H9 (cell line): ENCODE measurements around the gene PPP2R3B. TPM values are rescaled to one million over a fixed set of nuclear protein-coding genes. Genes with fewer than 3 reads are reported as not detected.

Source experiments
- DNase-seq: peaks from one replicate; pipeline ENCODE4 v3.0.0-alpha.2; 2017
- H2AFZ ChIP-seq: one replicate; pipeline ENCODE4 v1.6.1; 2013; ENCODE audit warnings: mild to moderate bottlenecking, low read length, control low read depth, moderate library complexity
- H2AK5ac ChIP-seq: 2 replicates; pipeline ENCODE4 v1.6.1; 2013; ENCODE audit warnings: low read length, control low read depth, mixed read lengths; ENCODE audit not compliant: insufficient read length
- H2BK120ac ChIP-seq: one replicate; pipeline ENCODE4 v1.6.1; 2013; ENCODE audit warnings: low read depth, mild to moderate bottlenecking, low read length, control low read depth, inconsistent platforms; ENCODE audit not compliant: poor library complexity, severe bottlenecking
- H2BK12ac ChIP-seq: 2 replicates; pipeline ENCODE4 v1.6.1; 2013; ENCODE audit warnings: low read length, control low read depth, mixed read lengths, low read depth; ENCODE audit not compliant: insufficient read length
- H2BK15ac ChIP-seq: 2 replicates; pipeline ENCODE4 v1.6.1; 2013; ENCODE audit warnings: low read depth, low read length, control low read depth
- H2BK20ac ChIP-seq: one replicate; pipeline ENCODE4 v1.6.1; 2013; ENCODE audit warnings: low read depth, mild to moderate bottlenecking, low read length, control low read depth, inconsistent platforms; ENCODE audit not compliant: poor library complexity, severe bottlenecking
- H2BK5ac ChIP-seq: 2 replicates; pipeline ENCODE4 v1.6.1; 2013; ENCODE audit warnings: low read length, control low read depth, mixed read lengths; ENCODE audit not compliant: insufficient read length
- H3K14ac ChIP-seq: 2 replicates; pipeline ENCODE4 v1.6.1; 2013; ENCODE audit warnings: low read length, control low read depth; ENCODE audit not compliant: insufficient read depth
- H3K18ac ChIP-seq: 2 replicates; pipeline ENCODE4 v1.6.1; 2013; ENCODE audit warnings: low read depth, mild to moderate bottlenecking, mixed read lengths, low read length, control low read depth; ENCODE audit not compliant: insufficient read length
- H3K23ac ChIP-seq: 2 replicates; pipeline ENCODE4 v1.6.1; 2013; ENCODE audit warnings: low read length, control low read depth, mixed read lengths, low read depth; ENCODE audit not compliant: insufficient read length
- H3K23me2 ChIP-seq: 2 replicates; pipeline ENCODE4 v1.6.1; 2013; ENCODE audit warnings: low read depth, mild to moderate bottlenecking, mixed read lengths, low read length, control low read depth; ENCODE audit not compliant: insufficient read length, poor library complexity, severe bottlenecking
- H3K27ac ChIP-seq: 2 replicates; pipeline ENCODE4 v1.5.1; 2013; ENCODE audit warnings: low read length, control low read depth, mixed read lengths, low read depth; ENCODE audit not compliant: insufficient read length
- H3K27me3 ChIP-seq: 2 replicates; pipeline ENCODE4 v1.6.1; 2013; ENCODE audit warnings: low read length, control low read depth, inconsistent platforms; ENCODE audit not compliant: insufficient read depth
- H3K4ac ChIP-seq: 2 replicates; pipeline ENCODE4 v1.6.1; 2013; ENCODE audit warnings: low read depth, mild to moderate bottlenecking, control low read depth, inconsistent platforms, low read length, moderate library complexity
- H3K4me1 ChIP-seq: 2 replicates; pipeline ENCODE4 v1.6.1; 2013; ENCODE audit warnings: low read length, control low read depth, inconsistent platforms; ENCODE audit not compliant: insufficient read depth
- H3K4me2 ChIP-seq: 2 replicates; pipeline ENCODE4 v1.6.1; 2013; ENCODE audit warnings: low read length, control low read depth, mixed read lengths; ENCODE audit not compliant: insufficient read length, insufficient read depth
- H3K56ac ChIP-seq: 2 replicates; pipeline ENCODE4 v1.6.1; 2013; ENCODE audit warnings: low read depth, mild to moderate bottlenecking, mixed read lengths, low read length, control low read depth; ENCODE audit not compliant: insufficient read length
- H3K79me1 ChIP-seq: 2 replicates; pipeline ENCODE4 v1.6.1; 2013; ENCODE audit warnings: low read depth, mild to moderate bottlenecking, moderate library complexity, low read length, control low read depth, inconsistent platforms; ENCODE audit not compliant: insufficient read depth, poor library complexity, severe bottlenecking
- H3K79me2 ChIP-seq: 2 replicates; pipeline ENCODE4 v1.6.1; 2013; ENCODE audit warnings: low read length, control low read depth, inconsistent platforms; ENCODE audit not compliant: insufficient read depth
- H3K9ac ChIP-seq: 2 replicates; pipeline ENCODE4 v1.6.1; 2013; ENCODE audit warnings: low read length, control low read depth, mixed read lengths; ENCODE audit not compliant: insufficient read length; ENCODE audit errors: extremely low read depth
- H3K9me3 ChIP-seq: one replicate; pipeline ENCODE4 v1.6.1; 2013; ENCODE audit warnings: low read depth, low read length, inconsistent platforms; ENCODE audit not compliant: control insufficient read depth
- H3T11ph ChIP-seq: one replicate; pipeline ENCODE4 v1.6.1; 2013; ENCODE audit warnings: mild to moderate bottlenecking, low read length, control low read depth, inconsistent platforms
- H4K20me1 ChIP-seq: one replicate; pipeline ENCODE4 v1.6.1; 2013; ENCODE audit not compliant: control insufficient read depth, insufficient read length, insufficient read depth
- H4K5ac ChIP-seq: 2 replicates; pipeline ENCODE4 v1.6.1; 2013; ENCODE audit warnings: low read depth, mild to moderate bottlenecking, mixed read lengths, low read length, control low read depth; ENCODE audit not compliant: insufficient read length
- H4K8ac ChIP-seq: replicated peaks from 2 replicates; pipeline ENCODE4 v1.6.1; 2013; ENCODE audit warnings: low read length, control low read depth, mixed read lengths, low read depth; ENCODE audit not compliant: insufficient read length
- H4K91ac ChIP-seq: 2 replicates; pipeline ENCODE4 v1.6.1; 2013; ENCODE audit warnings: low read depth, mild to moderate bottlenecking, moderate library complexity, mixed read lengths, low read length, control low read depth; ENCODE audit not compliant: insufficient read length
- H3K27ac Mint-ChIP-seq, 3 experiments: 2 replicates in 2 of 3; 3 replicates in 1 of 3; pipeline ENCODE4 v1.8.0; 2020 to 2021; ENCODE audit warnings: mixed read lengths in 3 of 3, mild to moderate bottlenecking in 1 of 3, moderate library complexity in 1 of 3
- H3K27me3 Mint-ChIP-seq: 2 replicates; pipeline ENCODE4 v1.8.0; 2021; ENCODE audit warnings: low read depth, mild to moderate bottlenecking, moderate library complexity, mixed read lengths
- H3K36me3 Mint-ChIP-seq, 3 experiments: 2 replicates in 2 of 3; 3 replicates in 1 of 3; pipeline ENCODE4 v1.8.0; 2020 to 2021; ENCODE audit warnings: low read depth in 3 of 3, mixed read lengths in 3 of 3; ENCODE audit not compliant: insufficient read depth in 1 of 3
- H3K4me1 Mint-ChIP-seq, 2 experiments: 2 replicates each; pipeline ENCODE4 v1.8.0; 2020; ENCODE audit warnings: mixed read lengths in 2 of 2
- H3K4me3 Mint-ChIP-seq, 2 experiments: 2 replicates in 1 of 2; 3 replicates in 1 of 2; pipeline ENCODE4 v1.8.0; 2020 to 2021; ENCODE audit warnings: mild to moderate bottlenecking in 2 of 2, mixed read lengths in 2 of 2, moderate library complexity in 1 of 2
- H3K9me3 Mint-ChIP-seq, 2 experiments: 2 replicates in 1 of 2; 3 replicates in 1 of 2; pipeline ENCODE4 v1.8.0; 2020; ENCODE audit warnings: mild to moderate bottlenecking in 2 of 2, mixed read lengths in 2 of 2, moderate library complexity in 1 of 2
- CTCF ChIP-seq: fragments of 200-600 bp; sonication (generic); conservative IDR thresholded peaks from 3 replicates; pipeline ENCODE4 v1.8.0; 2021; ENCODE audit warnings: antibody characterized with exemption, mild to moderate bottlenecking
- WGBS: extraction: QIAGEN DNeasy Blood & Tissue Kit; methylation state at CpG from one replicate; pipeline ENCODE4 v1.1.7; 2013; ENCODE audit warnings: missing lambda C conversion rate, low lambda C conversion rate, mixed read lengths; ENCODE audit not compliant: insufficient read length; ENCODE audit errors: extremely low coverage; 5-methylcytosine and 5-hydroxymethylcytosine counted together
- total RNA-seq: library from RNA; stranded (reverse); gene quantifications from 2 replicates; pipeline ENCODE4 v1.2.1, GENCODE V29; 2021

Gene PPP2R3B
- total RNA-seq, 1 experiment from 2014 or later: 72.1 TPM

GRCh38 chrX:313546-313945 is 73.2 kb downstream of the PPP2R3B start:
- H3K79me1 ChIP-seq: no peaks in the 10 kb centered on the region
- no peak overlapping the region for H3K27ac ChIP-seq
- no peak overlapping the region; a peak in 1 of 7 replicates for H3K27ac Mint-ChIP-seq
- H2BK12ac ChIP-seq: no peak overlapping the region
- TF ChIP-seq CTCF: no peak
- H3K4me2 ChIP-seq: no peak overlapping the region
- no peak overlapping the region for H4K91ac ChIP-seq
- peaks cover 22 to 50% (median 49%) of the 10 kb centered on the region in 3 experiments for H3K36me3 Mint-ChIP-seq
- no peak overlapping the region for H3K4ac ChIP-seq
- no peak overlapping the region for H3K14ac ChIP-seq
- H4K5ac ChIP-seq: no peak overlapping the region
- no peak overlapping the region for H2BK5ac ChIP-seq
- H3K27me3 Mint-ChIP-seq: peaks cover 2% of the 10 kb centered on the region; the same call in 1 of the 2 replicates
- no peak overlapping the region for H3K23ac ChIP-seq
- H2AFZ ChIP-seq: no peak overlapping the region
- no peaks in the 10 kb centered on the region for H3K4me1 ChIP-seq
- DNase-seq: no peak
- H2BK15ac ChIP-seq: no peak overlapping the region
- no peak overlapping the region; a peak in 1 of 5 replicates for H3K4me3 Mint-ChIP-seq
- peaks cover 0 to 4% of the 10 kb centered on the region in 2 experiments; a peak in 1 of 4 replicates for H3K4me1 Mint-ChIP-seq
- H3K27me3 ChIP-seq: no peaks in the 10 kb centered on the region
- H3K9me3 Mint-ChIP-seq: no peaks in the 10 kb centered on the region
- H3K9me3 ChIP-seq: no peaks in the 10 kb centered on the region
- H3K56ac ChIP-seq: no peak overlapping the region
- no peak overlapping the region for H4K8ac ChIP-seq
- no CpG with 5 or more reads among the region's 8 CpGs for WGBS
- no peaks in the 10 kb centered on the region for H3K79me2 ChIP-seq
- no peak overlapping the region for H2BK120ac ChIP-seq
- no peak overlapping the region for H3K9ac ChIP-seq
- no peak overlapping the region for H2BK20ac ChIP-seq
- peaks cover 3% of the 10 kb centered on the region for H3K23me2 ChIP-seq
- no peak overlapping the region for H2AK5ac ChIP-seq
- no peak overlapping the region for H3T11ph ChIP-seq
- no peak overlapping the region for H3K18ac ChIP-seq
- H4K20me1 ChIP-seq: no peaks in the 10 kb centered on the region
